Parathyroid adenoma (tissue), 2 donors: ENCODE results near the gene MED27.

Source experiments
- H2AFZ ChIP-seq: fragments of 300-600 bp; sonication (generic); one replicate; pipeline ENCODE4 v1.7.0; 2017; ENCODE audit warnings: antibody characterized with exemption, mild to moderate bottlenecking
- H3K27ac ChIP-seq: fragments of 300-600 bp; sonication (generic); one replicate; pipeline ENCODE4 v1.7.0; 2017
- H3K27me3 ChIP-seq: fragments of 300-600 bp; sonication (generic); one replicate; pipeline ENCODE4 v1.7.0; 2017; ENCODE audit warnings: low read length; ENCODE audit not compliant: control insufficient read depth, insufficient read depth
- H3K36me3 ChIP-seq: fragments of 300-600 bp; sonication (generic); one replicate; pipeline ENCODE4 v1.7.0; 2017; ENCODE audit warnings: low read length; ENCODE audit not compliant: control insufficient read depth, insufficient read depth
- H3K4me1 ChIP-seq: fragments of 300-600 bp; sonication (generic); one replicate; pipeline ENCODE4 v1.7.0; 2017; ENCODE audit warnings: control low read depth
- H3K4me2 ChIP-seq: fragments of 300-600 bp; sonication (generic); one replicate; pipeline ENCODE4 v1.7.0; 2017; ENCODE audit warnings: low read length
- H3K4me3 ChIP-seq: fragments of 300-600 bp; sonication (generic); one replicate; pipeline ENCODE4 v1.7.0; 2017; ENCODE audit warnings: low read depth, low read length
- H3K79me2 ChIP-seq: fragments of 300-600 bp; sonication (generic); one replicate; pipeline ENCODE4 v1.7.0; 2017; ENCODE audit warnings: control low read depth
- H3K9ac ChIP-seq: fragments of 300-600 bp; sonication (generic); one replicate; pipeline ENCODE4 v1.7.0; 2017; ENCODE audit warnings: mild to moderate bottlenecking
- H3K9me3 ChIP-seq: fragments of 300-600 bp; sonication (generic); one replicate; pipeline ENCODE4 v1.7.0; 2017; ENCODE audit warnings: low read length; ENCODE audit not compliant: control insufficient read depth
- CTCF ChIP-seq: fragments of 300-600 bp; sonication (generic); IDR thresholded peaks from one replicate; pipeline ENCODE4 v1.7.0; 2017; ENCODE audit warnings: antibody characterized with exemption, mild to moderate bottlenecking
- donor health status: primary hyperparathyroidism.

MED27 gene

GRCh38 chr9:132125361-132125760 lies 45.7 kb upstream of the MED27 start:
- no peaks in the 10 kb centered on the region for H3K79me2 ChIP-seq
- H3K4me2 ChIP-seq: no peak overlapping the region
- no peak for TF ChIP-seq CTCF
- no peaks in the 10 kb centered on the region for H3K36me3 ChIP-seq
- no peaks in the 10 kb centered on the region for H3K27me3 ChIP-seq
- H2AFZ ChIP-seq: no peak overlapping the region
- no peaks in the 10 kb centered on the region for H3K9me3 ChIP-seq
- H3K4me1 ChIP-seq: no peaks in the 10 kb centered on the region
- no peak overlapping the region for H3K27ac ChIP-seq
- H3K4me3 ChIP-seq: no peak overlapping the region
- no peak overlapping the region for H3K9ac ChIP-seq

- no peaks in the 10 kb centered on the region for H3K4me1 ChIP-seq
- H3K27ac ChIP-seq: no peak overlapping the region
- no peaks in the 10 kb centered on the region for H3K79me2 ChIP-seq
- no peak overlapping the region for H3K9ac ChIP-seq
- no peak overlapping the region for H3K4me3 ChIP-seq
- H3K4me2 ChIP-seq: no peak overlapping the region
- no peaks in the 10 kb centered on the region for H3K27me3 ChIP-seq
- no peak for TF ChIP-seq CTCF
- H3K9me3 ChIP-seq: no peaks in the 10 kb centered on the region
- H3K36me3 ChIP-seq: no peaks in the 10 kb centered on the region
- H2AFZ ChIP-seq: no peak overlapping the region
Measured at GRCh38 chr9:132124800-132125199, 45.1 kb upstream of the MED27 start.

GRCh38 chr9:132121021-132121420 lies 41.4 kb upstream of the MED27 start:
- Histone ChIP-seq H3K27me3 (no peaks in the 10 kb centered on the region), H3K79me2 (no peaks in the 10 kb centered on the region), H3K36me3 (no peaks in the 10 kb centered on the region), H2AFZ (no peak overlapping the region), H3K9me3 (no peaks in the 10 kb centered on the region), H3K27ac (no peak overlapping the region), H3K4me2 (no peak overlapping the region), H3K9ac (no peak overlapping the region), H3K4me1 (no peaks in the 10 kb centered on the region), H3K4me3 (no peak overlapping the region)
- no peak for TF ChIP-seq CTCF

- Histone ChIP-seq H3K9me3 (no peaks in the 10 kb centered on the region), H3K27ac (no peak overlapping the region), H3K4me2 (no peak overlapping the region), H3K36me3 (no peaks in the 10 kb centered on the region), H3K27me3 (no peaks in the 10 kb centered on the region), H3K4me3 (no peak overlapping the region), H3K4me1 (no peaks in the 10 kb centered on the region), H3K9ac (no peak overlapping the region), H3K79me2 (no peaks in the 10 kb centered on the region), H2AFZ (no peak overlapping the region)
- no peak for TF ChIP-seq CTCF
Measured at GRCh38 chr9:132117694-132118093, 38.0 kb upstream of the MED27 start.

- Histone ChIP-seq H2AFZ (no peak overlapping the region), H3K9me3 (no peaks in the 10 kb centered on the region), H3K9ac (no peak overlapping the region), H3K4me3 (no peak overlapping the region), H3K4me1 (no peaks in the 10 kb centered on the region), H3K36me3 (no peaks in the 10 kb centered on the region), H3K4me2 (no peak overlapping the region), H3K27ac (no peak overlapping the region), H3K79me2 (no peaks in the 10 kb centered on the region), H3K27me3 (no peaks in the 10 kb centered on the region)
- no peak for TF ChIP-seq CTCF
Measured at GRCh38 chr9:132116583-132116982, 36.9 kb upstream of the MED27 start.
